Activated T-cell treated with anti-CD3 and anti-CD28 coated beads, Interleukin-2, amount 50 U/mL, for 1 hour (primary cell): ENCODE data around the gene RNF146.
"Not testable (repeated sequence)": the region's sequence is repeated elsewhere in the genome, so short reads cannot be mapped to it uniquely, and the experiment has no call there.

Experiments used
- DNase-seq: peaks from one replicate; pipeline ENCODE4 v3.0.0-alpha.2; 2020

RNF146 gene

DNA sequence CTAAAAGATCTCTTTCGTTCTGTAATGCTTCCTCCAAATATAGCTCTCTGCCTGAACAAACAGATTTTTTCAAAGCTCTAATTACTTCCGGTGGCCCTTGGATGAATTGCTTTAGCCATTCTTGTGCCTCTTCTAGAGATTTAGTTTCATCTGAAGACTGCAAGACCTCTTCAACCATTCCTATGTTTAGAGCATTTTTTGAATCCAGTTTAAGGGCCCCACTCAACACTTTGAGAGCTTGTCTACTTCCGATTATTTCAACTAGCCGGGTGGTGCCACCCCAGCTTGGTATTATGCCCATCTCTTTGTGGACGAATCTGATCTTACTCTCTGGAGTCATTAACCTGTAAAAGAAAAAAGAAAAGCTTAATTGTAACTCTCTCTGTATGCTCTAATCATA, 23.3 kb downstream of the RNF146 start:
- DNase-seq, result no peak

DNA sequence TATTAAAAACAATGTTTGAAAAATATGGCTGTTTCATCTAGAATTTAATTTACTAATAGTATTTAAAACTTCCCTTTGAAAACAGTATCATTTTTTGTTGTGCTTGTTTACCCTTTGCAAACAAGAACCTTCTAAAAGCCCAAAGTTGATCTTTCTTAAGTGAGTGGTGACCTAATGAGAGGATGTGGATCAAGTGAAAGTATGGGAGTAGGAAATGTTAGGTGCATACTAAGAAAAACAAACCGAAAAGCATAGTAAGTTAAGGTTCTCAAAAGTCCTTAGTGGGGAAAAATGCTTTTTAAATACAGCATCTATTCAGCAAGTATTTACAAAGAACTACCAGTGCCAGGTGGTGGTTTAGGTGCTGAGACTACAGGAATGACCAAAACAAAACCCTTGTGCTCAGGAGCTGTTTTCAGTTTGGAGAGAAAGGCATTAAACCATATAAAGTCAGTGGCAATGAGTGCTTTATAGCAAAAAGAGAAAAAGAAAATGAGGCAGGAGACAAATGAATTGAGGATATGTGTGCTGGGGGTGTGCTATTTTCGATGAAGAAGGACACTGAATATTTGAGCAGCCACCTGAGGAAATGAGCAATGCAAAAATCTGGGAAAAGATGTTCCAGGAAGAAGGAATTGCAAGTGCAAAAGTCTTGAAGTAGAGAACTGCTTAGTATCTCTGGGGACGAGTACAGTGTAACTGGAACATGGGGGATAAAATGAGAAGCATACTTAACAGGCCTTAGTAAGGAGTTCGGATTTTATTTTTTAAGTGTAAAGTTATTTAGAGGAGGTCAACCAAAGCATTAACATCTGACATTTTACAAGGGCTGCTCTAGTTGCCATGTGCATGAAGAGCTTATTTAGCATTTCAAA, 24.0 kb downstream of the RNF146 start:
- no peak for DNase-seq

DNA sequence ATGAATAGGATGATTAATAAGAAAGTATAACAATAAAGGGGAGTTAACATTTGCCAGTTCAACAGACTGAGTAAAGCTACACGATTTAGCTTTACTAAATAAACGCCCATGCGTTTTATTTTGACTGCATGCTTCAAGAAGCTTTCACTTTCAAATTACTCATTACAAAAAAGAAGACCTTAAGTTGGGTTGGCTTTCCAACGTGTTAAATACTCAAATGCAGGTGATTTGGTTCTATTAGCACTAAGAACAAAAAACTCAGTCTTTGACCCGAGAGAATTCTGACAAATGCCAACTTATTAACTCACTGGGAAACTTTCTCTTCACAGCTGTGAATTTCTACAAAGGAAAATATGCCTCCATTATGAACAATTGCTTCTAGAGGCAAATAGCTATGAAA, 24.8 kb downstream of the RNF146 start:
- DNase-seq, result no peak

DNA sequence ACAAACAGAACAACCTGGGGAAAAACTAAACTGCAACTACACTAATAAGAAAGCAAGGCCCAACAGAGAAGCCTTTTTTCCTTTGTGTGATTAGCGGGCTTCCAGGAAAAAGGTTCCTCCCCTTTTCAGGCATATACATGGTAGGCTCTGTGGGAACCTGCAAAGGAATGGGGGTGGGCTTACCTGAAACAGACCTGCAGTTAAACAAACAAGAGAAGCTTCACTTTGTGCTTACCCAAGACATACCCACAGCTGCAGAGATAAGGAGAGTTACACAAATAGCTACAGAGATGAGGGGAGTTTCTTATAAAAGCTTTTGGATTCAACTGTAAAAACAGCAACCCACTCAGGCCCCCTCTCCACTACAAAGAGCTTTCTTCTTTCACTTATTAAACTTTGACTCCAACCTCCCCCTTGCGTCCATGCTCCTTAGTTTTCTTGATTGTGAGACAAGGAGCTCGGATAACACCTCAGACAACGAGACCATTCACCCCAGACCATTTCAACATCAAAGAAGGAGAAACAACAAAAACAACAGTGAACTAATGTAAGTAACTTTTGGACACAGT, 30.9 kb downstream of the RNF146 start:
- DNase-seq, result no peak

DNA sequence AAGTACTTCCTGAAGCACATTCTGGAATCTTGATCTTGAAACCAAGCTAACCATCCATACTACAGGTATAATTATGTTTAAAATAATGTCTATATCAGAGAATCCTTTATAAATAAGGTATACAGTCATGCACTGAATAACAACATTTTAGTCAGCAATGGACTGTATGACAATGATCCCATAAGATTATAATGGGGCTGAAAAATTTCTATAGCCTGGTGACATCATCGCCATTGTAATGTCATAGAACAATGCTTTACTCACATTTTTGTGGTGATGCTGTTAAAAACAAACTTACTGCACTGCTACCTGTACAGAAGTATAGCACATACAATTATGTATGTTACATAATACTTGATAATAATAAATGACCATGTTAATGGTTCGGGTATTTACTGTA, 31.8 kb downstream of the RNF146 start:
- no peak for DNase-seq

DNA sequence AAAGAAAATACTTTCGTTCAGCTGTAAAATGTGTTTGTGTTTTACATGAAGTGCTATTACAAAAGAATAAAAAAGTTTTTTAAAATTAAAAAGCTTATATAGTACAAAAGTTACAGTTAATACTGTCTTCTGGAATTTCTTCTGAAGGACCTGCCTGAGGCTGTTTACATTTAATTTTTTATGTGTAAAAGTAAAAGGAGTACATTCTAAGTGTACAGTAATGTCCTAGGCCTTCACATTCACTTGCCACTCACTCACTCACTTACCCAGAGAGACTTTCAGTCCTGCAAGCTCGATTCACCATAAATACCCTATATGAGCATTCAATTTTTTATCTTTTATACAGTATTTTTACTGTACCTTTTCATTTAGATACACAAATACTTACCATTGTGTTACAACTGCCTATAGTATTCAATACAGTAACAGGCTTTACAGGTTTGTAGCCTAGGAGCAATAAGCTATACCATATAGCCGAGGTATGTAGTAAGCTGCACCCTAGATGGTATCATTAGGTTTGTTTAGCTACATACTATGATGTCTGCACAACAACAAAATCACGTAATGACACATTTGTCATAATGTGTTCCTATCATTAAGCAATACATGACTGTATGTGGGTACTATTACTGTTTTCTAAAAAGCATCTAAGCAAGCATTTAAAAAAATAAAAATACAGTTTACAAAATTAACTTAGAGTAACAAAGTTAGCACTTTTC, 33.0 kb downstream of the RNF146 start:
- DNase-seq, result no peak

DNA sequence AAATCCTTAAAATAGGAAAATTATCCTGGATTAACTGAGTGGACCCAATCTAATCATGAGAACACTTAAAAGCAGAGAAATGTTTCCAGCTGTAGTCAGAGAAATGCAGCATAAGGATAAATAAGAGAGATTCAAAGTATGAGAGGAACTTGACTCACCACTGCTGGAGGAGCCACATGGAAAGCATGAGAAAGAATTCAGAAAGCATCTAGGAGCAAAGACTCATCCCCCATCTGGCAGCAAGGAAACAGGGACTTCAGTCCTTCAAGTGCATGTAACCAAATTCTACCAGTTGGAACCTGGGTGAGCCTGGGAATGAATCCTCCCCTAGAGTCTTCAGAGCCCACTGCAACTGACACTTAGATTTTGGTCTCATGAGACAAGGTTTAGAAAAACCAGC, 33.7 kb downstream of the RNF146 start:
- no peak for DNase-seq

DNA sequence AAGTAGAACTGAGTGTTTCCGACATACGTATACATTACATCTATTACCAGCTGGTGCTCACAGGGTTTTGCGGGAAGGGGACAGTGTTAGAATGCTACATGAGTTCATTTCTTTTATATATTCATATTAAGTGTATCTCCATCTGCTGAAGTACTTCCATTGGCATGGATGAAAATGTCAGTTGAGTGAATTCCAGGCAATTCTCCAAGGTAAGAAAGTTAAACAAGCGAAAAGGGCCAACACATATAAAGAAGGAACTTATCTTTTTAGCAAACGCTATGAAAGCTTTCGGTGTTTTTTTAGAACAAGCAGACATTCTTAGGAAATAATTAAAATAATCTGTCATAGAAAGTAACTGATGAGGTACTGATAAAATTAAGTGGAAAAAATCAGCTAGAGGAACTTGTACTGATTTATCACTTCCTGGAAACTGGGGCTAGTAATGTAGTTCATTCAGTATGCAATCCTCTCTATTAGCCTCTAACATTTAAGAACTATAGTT, 34.6 kb downstream of the RNF146 start:
- DNase-seq, result no peak

DNA sequence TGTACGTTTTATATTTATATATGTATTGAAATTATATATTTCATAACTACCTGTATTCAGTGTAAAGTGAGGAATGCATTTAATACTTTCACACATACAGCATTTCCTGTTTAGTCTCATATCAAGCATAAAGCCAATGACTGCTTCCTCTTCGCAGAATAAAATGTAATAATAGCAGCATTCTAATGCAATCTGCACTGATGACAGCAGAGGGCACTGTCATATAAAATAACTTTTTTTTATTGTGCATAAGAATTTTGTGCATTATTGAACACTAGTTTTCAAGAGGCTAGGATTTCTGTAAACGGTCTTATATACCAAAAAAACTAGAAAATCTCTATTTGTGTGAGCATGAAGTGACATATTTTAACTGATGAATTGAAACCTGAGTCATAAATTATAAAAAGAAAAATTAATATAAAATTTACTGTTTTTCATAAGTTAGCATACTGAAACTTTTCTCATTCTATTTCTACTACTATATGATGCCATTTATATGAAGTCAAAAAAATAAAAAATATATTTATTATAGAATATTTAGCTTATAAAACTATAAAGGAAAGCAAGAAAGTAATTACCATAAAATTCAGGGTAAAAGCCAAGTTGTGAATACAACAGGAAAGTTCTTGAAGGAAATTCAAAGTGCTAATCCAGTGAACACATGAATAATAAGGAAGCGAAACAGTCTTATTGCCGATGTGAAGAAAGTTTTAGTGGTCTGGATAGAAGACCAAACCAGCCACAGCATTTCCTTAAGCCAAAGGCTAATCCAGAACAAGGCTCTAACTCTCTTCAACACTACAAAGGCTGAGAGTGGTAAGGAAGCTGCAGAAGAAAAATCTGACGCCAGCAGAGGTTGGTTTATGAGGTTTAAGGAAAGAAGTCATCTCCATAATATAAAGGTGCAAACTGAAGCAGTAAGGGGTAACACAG, 36.3 kb downstream of the RNF146 start:
- no peak for DNase-seq

DNA sequence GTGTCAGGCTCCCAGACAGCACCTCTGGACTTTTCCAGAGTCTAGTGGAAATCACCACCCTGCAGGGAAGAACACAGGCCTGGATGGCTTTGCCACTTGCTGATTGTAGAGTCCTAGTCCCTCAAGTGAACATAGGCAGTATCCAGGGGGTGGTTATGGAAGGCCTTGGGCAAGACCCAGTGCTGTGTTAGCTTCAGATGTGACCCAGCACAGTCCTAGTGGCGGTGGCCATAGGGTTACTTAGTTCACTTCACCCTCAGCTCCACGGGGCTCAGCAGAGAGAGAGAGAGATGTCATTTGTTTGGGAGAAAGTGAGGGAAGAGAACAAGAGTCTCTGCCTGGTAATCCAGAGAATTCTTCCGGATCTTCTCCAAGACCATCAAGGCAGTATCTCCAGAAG, 37.3 kb downstream of the RNF146 start:
- DNase-seq, result no peak

DNA sequence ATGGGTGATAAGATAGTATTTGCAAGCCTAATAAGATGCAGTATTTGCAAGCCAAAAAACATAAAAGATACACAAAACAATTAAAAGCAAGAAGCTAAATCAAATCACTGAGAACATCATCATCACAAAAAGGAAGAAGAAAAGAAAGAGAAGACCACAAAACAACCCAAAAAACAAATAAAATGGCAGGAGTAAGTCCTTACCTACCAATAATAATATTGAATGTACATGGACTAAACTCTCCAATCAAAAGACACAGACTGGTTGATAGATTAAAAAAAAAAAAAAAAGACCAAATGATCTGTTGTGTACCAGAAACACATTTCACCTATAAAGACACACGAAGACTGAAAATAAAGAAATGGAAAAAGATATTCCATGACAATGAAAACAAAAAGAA, 39.1 kb downstream of the RNF146 start:
- no peak for DNase-seq

DNA sequence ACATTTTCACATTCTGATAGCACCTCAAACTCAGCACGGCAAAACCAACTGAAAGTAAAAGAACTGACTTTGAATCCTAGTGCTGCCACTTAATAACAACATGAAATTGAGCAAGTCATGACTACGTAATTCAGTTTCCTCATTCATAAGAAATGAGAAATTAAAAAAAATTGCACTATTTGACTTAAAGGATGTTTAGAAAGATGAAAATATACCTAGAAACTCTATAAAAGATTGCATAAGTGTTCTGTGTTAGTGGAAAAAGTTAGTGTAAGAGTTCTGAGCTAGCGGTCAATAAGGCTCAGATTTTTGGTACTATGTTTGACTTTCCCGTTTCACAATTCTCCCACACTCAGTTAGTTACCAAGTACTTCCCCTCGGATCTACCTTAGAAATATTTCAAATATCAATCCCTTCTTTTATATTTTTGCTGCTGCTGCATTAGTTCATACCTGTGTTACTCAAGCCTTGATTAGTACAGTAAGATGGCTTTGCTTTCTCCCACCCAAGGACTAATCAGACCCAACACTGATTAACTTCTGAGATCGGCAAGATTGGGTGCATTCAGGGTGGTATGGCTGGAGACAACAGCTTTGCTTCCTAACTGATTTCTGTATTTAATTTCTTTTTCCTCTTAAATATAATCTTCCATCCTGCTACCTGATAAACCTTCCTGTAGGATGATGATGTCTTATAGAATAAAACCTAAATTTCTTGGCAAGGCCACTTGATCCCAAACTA, 50.9 kb downstream of the RNF146 start:
- DNase-seq, result no peak

DNA sequence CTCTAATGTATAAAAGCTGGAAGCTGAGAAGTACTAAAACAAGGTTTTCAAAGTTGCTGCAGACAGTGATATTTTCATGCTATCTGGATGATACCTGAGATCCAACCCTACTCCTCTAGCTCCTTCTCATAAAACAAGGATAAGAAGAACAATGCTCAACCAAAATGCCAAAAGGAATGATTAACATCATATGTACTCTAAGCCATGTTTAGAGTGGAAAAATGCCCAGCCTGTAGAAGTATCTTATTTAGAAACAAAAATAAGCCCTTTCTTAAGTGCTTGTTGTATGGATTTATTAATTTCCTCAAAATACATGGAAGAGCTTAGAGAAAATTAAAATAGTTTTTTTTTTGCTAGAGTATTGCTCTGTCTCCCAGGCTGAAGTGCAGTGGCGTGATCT, 53.0 kb downstream of the RNF146 start:
- no peak for DNase-seq

DNA sequence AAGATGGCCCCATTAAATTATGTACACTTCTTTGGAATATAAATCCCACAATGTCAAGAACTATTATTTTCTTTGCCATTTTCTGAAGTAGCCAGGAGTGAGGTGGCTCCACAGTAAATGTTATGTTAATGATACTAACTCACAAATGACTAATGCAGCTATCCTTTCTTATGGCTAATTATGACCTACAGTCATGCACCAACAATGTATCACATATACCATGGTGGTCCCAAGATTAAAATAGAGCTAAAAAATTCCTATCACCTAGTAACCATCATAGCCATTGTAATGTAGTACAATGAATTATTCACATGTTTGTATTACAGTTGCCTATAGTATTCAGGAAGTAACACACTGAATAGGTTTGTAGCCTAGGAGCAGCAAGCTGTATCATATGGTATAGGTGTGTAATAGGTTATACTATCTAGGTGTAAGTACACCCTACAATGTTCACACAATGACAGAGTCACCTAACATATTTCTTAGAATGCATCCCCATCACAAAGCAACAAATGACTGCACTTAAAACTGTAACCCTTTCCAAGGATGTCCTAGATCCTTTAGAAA, 61.5 kb downstream of the RNF146 start:
- DNase-seq, result no peak

DNA sequence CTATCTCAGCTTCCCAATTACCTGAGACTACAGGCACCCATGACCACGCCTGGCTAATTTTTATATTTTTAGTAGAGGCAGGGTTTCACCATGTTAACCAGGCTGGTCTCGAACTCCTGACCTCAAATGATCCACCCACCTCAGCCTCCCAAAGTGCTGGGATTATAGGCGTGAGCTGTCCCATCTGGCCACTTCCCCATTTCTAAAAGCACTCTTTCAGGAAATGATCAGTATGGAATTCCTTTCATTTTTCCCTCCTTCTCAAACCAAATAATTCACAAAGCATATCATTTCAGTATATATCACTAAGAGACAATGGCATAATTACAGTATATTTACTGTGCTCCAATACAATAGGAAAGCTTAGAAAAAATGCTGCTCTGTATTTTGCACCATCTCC, 64.6 kb downstream of the RNF146 start:
- not testable (repeated sequence) for DNase-seq

DNA sequence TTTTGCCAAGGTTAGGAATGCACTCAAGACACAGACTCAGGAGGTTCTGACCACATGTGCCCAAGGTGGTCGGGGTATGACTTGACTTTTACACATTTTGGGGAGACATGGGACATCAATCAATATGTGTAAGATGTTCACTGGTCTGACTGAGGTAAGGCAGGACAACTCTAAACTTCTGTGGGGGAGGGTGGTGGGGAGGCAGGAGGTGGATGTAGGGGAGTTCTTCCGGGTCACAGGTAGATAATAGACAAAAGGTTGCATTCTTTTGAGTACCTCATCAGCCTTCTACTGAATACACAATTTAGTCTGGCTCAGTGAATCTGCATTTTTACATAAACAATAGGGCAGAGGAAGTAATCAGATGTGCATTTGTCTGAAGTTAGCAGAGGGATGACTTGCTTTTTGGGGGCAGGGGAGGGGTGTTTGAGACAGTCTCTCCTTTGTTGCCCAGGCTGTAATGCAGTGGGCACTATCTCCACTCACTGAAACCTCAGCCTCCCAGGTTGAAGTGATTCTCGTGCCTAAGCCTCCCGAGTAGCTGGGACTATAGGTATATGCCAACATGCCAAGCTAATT, 65.8 kb downstream of the RNF146 start:
- no peak for DNase-seq
